PFSK-1 (cell line): ENCODE data around the gene FAM171A2.

Experiments
- POLR2AphosphoS5 ChIP-seq: IDR thresholded peaks from 2 replicates; pipeline ENCODE4 v1.6.1; 2012; ENCODE audit warnings: low read depth, mild to moderate bottlenecking, control low read depth, low read length, moderate library complexity
- SIN3A ChIP-seq: IDR thresholded peaks from 2 replicates; pipeline ENCODE4 v1.6.1; 2012; ENCODE audit warnings: mild to moderate bottlenecking, low read length, moderate library complexity, borderline replicate concordance; ENCODE audit not compliant: insufficient read depth
- TAF1 ChIP-seq: IDR thresholded peaks from 2 replicates; pipeline ENCODE4 v1.6.1; 2012; ENCODE audit warnings: low read length, control low read depth, borderline replicate concordance; ENCODE audit not compliant: insufficient read depth

- TF ChIP-seq POLR2AphosphoS5 (no peak), TAF1 (no peak), SIN3A (no peak)
These were observed 18.2 kb upstream of the FAM171A2 start for GRCh38 chr17:44381810-44382305.
